Measurements from ENCODE around the gene DAPK1.
"Not testable (repeated sequence)": the region's sequence is repeated elsewhere in the genome, so short reads cannot be mapped to it uniquely, and the experiment has no call there.

DAPK1 gene

GRCh38 chr9:87718852-87719612, 221.4 kb downstream of the DAPK1 start:
- DNase-seq, result no peak

- no peak for DNase-seq
Measured at GRCh38 chr9:87720173-87720572, 222.5 kb downstream of the DAPK1 start.

GRCh38 chr9:87722393-87723088, 224.9 kb downstream of the DAPK1 start:
- DNase-seq, result no peak

GRCh38 chr9:87725356-87725899, 227.8 kb downstream of the DAPK1 start:
- no peak for DNase-seq

- peak; percentile 84 for DNase-seq
Measured at GRCh38 chr9:87725900-87726709, 228.4 kb downstream of the DAPK1 start, which contains the start of gene CTSL. TSS of gene CTSL (plus strand) at chr9:87726119. CDS start at chr9:87727604, 1,485 bp downstream.

GRCh38 chr9:87729246-87729645, 231.6 kb downstream of the DAPK1 start:
- DNase-seq, result no peak

GRCh38 chr9:87731321-87731720, 233.7 kb downstream of the DAPK1 start:
- DNase-seq, result no peak

GRCh38 chr9:87732344-87732743, 234.7 kb downstream of the DAPK1 start:
- no peak for DNase-seq

- DNase-seq, result no peak
Measured at GRCh38 chr9:87732756-87733155, 235.1 kb downstream of the DAPK1 start.

GRCh38 chr9:87733273-87734052, 235.8 kb downstream of the DAPK1 start:
- no peak for DNase-seq

GRCh38 chr9:87734106-87734505, 236.4 kb downstream of the DAPK1 start:
- no peak for DNase-seq

- no peak for DNase-seq
Measured at GRCh38 chr9:87739546-87739945, 241.9 kb downstream of the DAPK1 start.

- DNase-seq, result peak; percentile 33
Measured at GRCh38 chr9:87740209-87740608, 242.5 kb downstream of the DAPK1 start.

GRCh38 chr9:87741326-87741725, 243.7 kb downstream of the DAPK1 start:
- DNase-seq, result no peak

GRCh38 chr9:87741891-87742290, 244.2 kb downstream of the DAPK1 start:
- DNase-seq, result no peak

- DNase-seq, result no peak
Measured at GRCh38 chr9:87742813-87743428, 245.3 kb downstream of the DAPK1 start.

- DNase-seq, result not testable (repeated sequence)
Measured at GRCh38 chr9:87744247-87744646, 246.6 kb downstream of the DAPK1 start.

GRCh38 chr9:87746186-87746585, 248.5 kb downstream of the DAPK1 start:
- no peak for DNase-seq

- no peak for DNase-seq
Measured at GRCh38 chr9:87748881-87749280, 251.2 kb downstream of the DAPK1 start.

- DNase-seq, result no peak
Measured at GRCh38 chr9:87749335-87750035, 251.8 kb downstream of the DAPK1 start.

GRCh38 chr9:87750726-87751125, 253.1 kb downstream of the DAPK1 start:
- DNase-seq, result no peak

All from NCI-H226 (cell line).